IMR-90 (cell line): Measurements from ENCODE around the gene ALCAM. TPM values are rescaled to one million over a fixed set of nuclear protein-coding genes. Genes with fewer than 3 reads are reported as not detected.

Experiments used
- ATAC-seq: fragments of 200-7000 bp; cut with Tn5 transposase; 2 replicates; pipeline ENCODE4 v1.9.1; 2020; ENCODE audit warnings: low read depth, mild to moderate bottlenecking, moderate library complexity
- BruUV-seq: library from RNA; stranded (reverse); fragments of 400-500 nt; replicated peaks from 2 replicates; lab custom pipeline; 2021; lab: Mats Ljungman, UMichigan
- CTCF ChIA-PET: fragments of 300-600 bp; formaldehyde crosslinking; extraction: SDS; loops from one replicate; lab custom pipeline; 2021; ENCODE audit warnings: antibody characterized with exemption; lab: Yijun Ruan, JAX
- POLR2A ChIA-PET: fragments of 300-600 bp; sonication (Branson Sonifier 250); formaldehyde crosslinking; loops from one replicate; lab custom pipeline; 2022; ENCODE audit warnings: antibody characterized with exemption; ENCODE audit not compliant: unreplicated experiment; lab: Charles Lee
- DNase-seq: peaks from one replicate; pipeline ENCODE4 v3.0.0; 2013
- H2AFZ ChIP-seq: replicated peaks from 2 replicates; pipeline ENCODE3; 2013; ENCODE audit warnings: low read length, mild to moderate bottlenecking; ENCODE audit not compliant: poor library complexity
- H2AK5ac ChIP-seq: 2 replicates; pipeline ENCODE4 v1.6.1; 2013; ENCODE audit warnings: low read depth, low read length, inconsistent platforms
- H2AK9ac ChIP-seq: replicated peaks from 2 replicates; pipeline ENCODE3; 2013; ENCODE audit warnings: mild to moderate bottlenecking, low read depth, low read length, moderate library complexity; ENCODE audit not compliant: poor library complexity
- H2BK120ac ChIP-seq: 2 replicates; pipeline ENCODE4 v1.6.1; 2013; ENCODE audit warnings: low read depth, low read length, inconsistent platforms
- H2BK15ac ChIP-seq: 3 replicates; pipeline ENCODE4 v1.6.1; 2013; ENCODE audit warnings: low read depth, low read length, inconsistent platforms
- H2BK20ac ChIP-seq: 2 replicates; pipeline ENCODE4 v1.6.1; 2013; ENCODE audit warnings: low read depth, mild to moderate bottlenecking, inconsistent platforms, low read length, moderate library complexity
- H2BK5ac ChIP-seq: 2 replicates; pipeline ENCODE4 v1.6.1; 2013; ENCODE audit warnings: mild to moderate bottlenecking, low read depth, low read length, inconsistent platforms; ENCODE audit not compliant: poor library complexity, severe bottlenecking
- H3K14ac ChIP-seq: replicated peaks from 2 replicates; pipeline ENCODE4 v1.6.1; 2013; ENCODE audit warnings: low read depth, low read length, inconsistent platforms
- H3K18ac ChIP-seq: 2 replicates; pipeline ENCODE4 v1.6.1; 2013; ENCODE audit warnings: low read depth, low read length, control low read depth
- H3K23ac ChIP-seq: 2 replicates; pipeline ENCODE4 v1.6.1; 2013; ENCODE audit warnings: low read depth, low read length, inconsistent platforms
- H3K27ac ChIP-seq: 2 replicates; pipeline ENCODE4 v1.5.1; 2013; ENCODE audit warnings: mild to moderate bottlenecking, control low read depth, low read length; ENCODE audit not compliant: insufficient read depth
- H3K27me3 ChIP-seq: 2 replicates; pipeline ENCODE4 v1.6.1; 2013; ENCODE audit warnings: low read length; ENCODE audit not compliant: control insufficient read depth, insufficient read depth
- H3K36me3 ChIP-seq: 2 replicates; pipeline ENCODE4 v1.6.1; 2013; ENCODE audit warnings: low read length, mixed read lengths; ENCODE audit not compliant: control insufficient read depth, insufficient read depth
- H3K4ac ChIP-seq: 2 replicates; pipeline ENCODE4 v1.6.1; 2013; ENCODE audit warnings: low read depth, low read length, inconsistent platforms
- H3K4me1 ChIP-seq: 2 replicates; pipeline ENCODE4 v1.6.1; 2013; ENCODE audit warnings: low read length, mixed read lengths; ENCODE audit not compliant: control insufficient read depth, insufficient read depth
- H3K4me2 ChIP-seq: 2 replicates; pipeline ENCODE4 v1.6.1; 2013; ENCODE audit warnings: low read depth, mild to moderate bottlenecking, control low read depth, low read length, moderate library complexity
- H3K4me3 ChIP-seq: 2 replicates; pipeline ENCODE4 v1.5.1; 2013; ENCODE audit warnings: low read depth, mild to moderate bottlenecking, control low read depth, low read length, moderate library complexity; ENCODE audit not compliant: insufficient read depth
- H3K56ac ChIP-seq: 2 replicates; pipeline ENCODE4 v1.6.1; 2013; ENCODE audit warnings: low read length, inconsistent platforms; ENCODE audit not compliant: insufficient read depth; ENCODE audit errors: extremely low read depth
- H3K79me1 ChIP-seq, 2 experiments: 2 replicates each; pipeline ENCODE4 v1.6.1; 2013; ENCODE audit warnings: low read length in 2 of 2, inconsistent platforms in 1 of 2, low read depth in 1 of 2
- H3K9ac ChIP-seq: 2 replicates; pipeline ENCODE4 v1.6.1; 2013; ENCODE audit warnings: low read depth, low read length, control low read depth
- H3K9me1 ChIP-seq: 2 replicates; pipeline ENCODE4 v1.6.1; 2013; ENCODE audit warnings: low read length, inconsistent platforms; ENCODE audit not compliant: insufficient read depth
- H3K9me3 ChIP-seq: 2 replicates; pipeline ENCODE4 v1.6.1; 2013; ENCODE audit warnings: low read length; ENCODE audit not compliant: control insufficient read depth, insufficient read depth
- H4K20me1 ChIP-seq: 2 replicates; pipeline ENCODE4 v1.6.1; 2013; ENCODE audit warnings: low read length, inconsistent platforms; ENCODE audit not compliant: insufficient read depth
- H4K5ac ChIP-seq: 2 replicates; pipeline ENCODE4 v1.6.1; 2013; ENCODE audit warnings: mild to moderate bottlenecking, low read depth, low read length, control low read depth
- H4K8ac ChIP-seq, 2 experiments: 2 replicates each; pipeline ENCODE4 v1.6.1; 2013; ENCODE audit warnings: low read depth in 2 of 2, low read length in 2 of 2, control low read depth in 1 of 2, inconsistent platforms in 1 of 2
- H4K91ac ChIP-seq: 2 replicates; pipeline ENCODE4 v1.6.1; 2013; ENCODE audit warnings: low read depth, low read length, inconsistent platforms; ENCODE audit not compliant: insufficient read depth
- CEBPB ChIP-seq: IDR thresholded peaks from 2 replicates; pipeline ENCODE4 v1.6.1; 2012; ENCODE audit warnings: low read depth, low read length, improper control_type of control experiment
- CHD1 ChIP-seq: IDR thresholded peaks from 2 replicates; pipeline ENCODE4 v1.6.1; 2012; ENCODE audit warnings: low read depth, low read length, improper control_type of control experiment
- FOS ChIP-seq: fragments of 150-350 bp; IDR thresholded peaks from 2 replicates; pipeline ENCODE4 v1.6.1; 2016; ENCODE audit warnings: low read depth, low read length
- MAFK ChIP-seq: IDR thresholded peaks from 2 replicates; pipeline ENCODE4 v1.6.1; 2012; ENCODE audit warnings: low read depth, low read length, improper control_type of control experiment
- MAZ ChIP-seq: IDR thresholded peaks from 2 replicates; pipeline ENCODE4 v1.6.1; 2012; ENCODE audit warnings: low read depth, mild to moderate bottlenecking, low read length, improper control_type of control experiment, moderate library complexity, borderline replicate concordance
- MXI1 ChIP-seq: IDR thresholded peaks from 2 replicates; pipeline ENCODE4 v1.6.1; 2012; ENCODE audit warnings: low read depth, mild to moderate bottlenecking, low read length, moderate library complexity, borderline replicate concordance
- NFE2L2 ChIP-seq: fragments of 150-350 bp; IDR thresholded peaks from 2 replicates; pipeline ENCODE4 v1.6.1; 2016; ENCODE audit warnings: low read depth, mild to moderate bottlenecking, low read length
- RAD21 ChIP-seq: IDR thresholded peaks from 2 replicates; pipeline ENCODE4 v1.6.1; 2012; ENCODE audit warnings: low read length, improper control_type of control experiment
- RCOR1 ChIP-seq: IDR thresholded peaks from 2 replicates; pipeline ENCODE4 v1.6.1; 2012; ENCODE audit warnings: mild to moderate bottlenecking, low read length, improper control_type of control experiment; ENCODE audit not compliant: insufficient replicate concordance
- RFX5 ChIP-seq: IDR thresholded peaks from 2 replicates; pipeline ENCODE4 v1.8.0; 2012; ENCODE audit warnings: low read depth, mild to moderate bottlenecking, low read length, moderate library complexity
- SMC3 ChIP-seq: fragments of 150-350 bp; IDR thresholded peaks from 2 replicates; pipeline ENCODE4 v1.6.1; 2016; ENCODE audit warnings: low read depth, mild to moderate bottlenecking, antibody characterized with exemption, low read length, moderate library complexity
- WGBS, 2 experiments: methylation state at CpG; one replicate each; pipeline versions ENCODE4 v1.1.5 to v1.1.7; 2013; ENCODE audit warnings: missing lambda C conversion rate in 2 of 2; ENCODE audit not compliant: insufficient read length in 1 of 2; ENCODE audit errors: extremely low coverage in 2 of 2; 5-methylcytosine and 5-hydroxymethylcytosine counted together
- dilution Hi-C: fragments of 300-500 bp; cut with HindIII; formaldehyde crosslinking; loops from one replicate; pipeline ENCODE4 v1.14.3; 2018; ENCODE audit warnings: low sequenced_read_pairs; ENCODE audit not compliant: unreplicated experiment
- in situ Hi-C: fragments of 300-500 bp; cut with MboI; formaldehyde crosslinking; loops from 3 replicates; pipeline ENCODE4 v1.14.3; 2019; ENCODE audit warnings: low sequenced_read_pairs, inconsistent platforms, mixed read lengths
- intact Hi-C: fragments of 100-400 bp; cut with micrococcal nuclease; formaldehyde crosslinking; loops from 2 replicates; pipeline ENCODE4 v1.10.0; 2022
- polyA plus RNA-seq, 3 experiments: library from polyadenylated mRNA; depleted of rRNA; stranded (reverse); fragments of >200 nt; gene quantifications; 2 replicates each; pipeline ENCODE4 v1.2.3, GENCODE V29; 2012; ENCODE audit warnings: low replicate concordance in 1 of 3
- total RNA-seq: library from RNA; depleted of rRNA; stranded (reverse); fragments of >200 nt; gene quantifications from 2 replicates; pipeline ENCODE4 v1.2.3, GENCODE V29; 2012
- TF ChIP-seq, protein P1 (sequence below): conservative IDR thresholded peaks from 2 replicates; pipeline ENCODE4 v1.5.1; 2012; ENCODE audit warnings: mild to moderate bottlenecking, low read depth, low read length, improper control_type of control experiment
- TF ChIP-seq, protein P2 (sequence below): fragments of 150-350 bp; IDR thresholded peaks from 2 replicates; pipeline ENCODE4 v1.6.1; 2017; ENCODE audit warnings: mild to moderate bottlenecking, antibody characterized with exemption, low read length, low read depth
- TF ChIP-seq, protein P3 (sequence below): fragments of 150-350 bp; IDR thresholded peaks from 2 replicates; pipeline ENCODE4 v1.6.1; 2016; ENCODE audit warnings: low read depth, mild to moderate bottlenecking, low read length, moderate library complexity, borderline replicate concordance

The ALCAM gene
- total and polyA plus RNA-seq, 2 of the 4 experiments (the other 2 are of a cell fraction): 117 to 423 TPM

DNA sequence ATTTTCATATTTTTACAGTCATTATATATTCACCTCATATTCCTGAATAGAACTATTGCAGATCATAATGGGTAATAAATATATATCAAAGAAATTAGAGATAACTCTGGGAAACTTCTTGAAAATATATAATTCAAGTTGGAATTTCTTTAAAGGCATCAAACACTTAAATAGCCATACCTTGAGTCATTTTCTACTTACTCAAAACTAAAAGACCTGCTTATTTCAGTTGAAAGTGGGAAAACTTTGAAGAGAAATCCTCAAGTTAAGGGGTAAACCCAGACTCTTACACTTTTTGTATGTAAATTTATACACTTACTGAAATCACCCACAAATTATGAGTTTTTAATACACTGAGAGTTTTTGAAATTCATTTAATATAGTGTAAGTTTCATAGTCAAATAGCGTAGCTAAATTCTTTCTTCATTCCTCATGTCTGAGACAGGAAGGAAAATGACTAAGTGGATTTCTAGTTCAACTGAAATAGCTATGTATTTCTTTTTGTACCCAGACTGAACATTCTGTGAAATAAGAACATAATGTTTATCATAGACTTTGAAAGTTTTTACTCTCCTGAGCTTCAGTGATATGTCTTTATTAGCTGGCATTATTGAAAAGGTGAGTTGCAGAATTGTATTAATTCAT, 4.6 kb upstream of the ALCAM start:
- peaks cover 0 to 20% of the 10 kb centered on the region in 2 experiments; a peak in 2 of 4 replicates for H3K79me1 ChIP-seq
- H3K27ac ChIP-seq: peak overlapping the region; percentile 31; the same call in 1 of the 2 replicates
- no peak overlapping the region for H2AK9ac ChIP-seq
- H3K4ac ChIP-seq: no peak overlapping the region
- no peak overlapping the region for H3K14ac ChIP-seq
- peak overlapping the region; percentile 24 to 70; a peak in 2 of 4 replicates for H4K8ac ChIP-seq
- intact Hi-C loops: loop anchor here (10.0 kb wide), 4 partner anchors 197 to 597 kb away; no protein-coding TSS in a partner anchor
- ChIA-PET POLR2A (no interaction called here), CTCF (interaction anchor here (0.9 kb wide), 1 partner anchor 165 kb away, joined by 3 read pairs; no protein-coding TSS in a partner anchor)
- H2BK20ac ChIP-seq: no peak overlapping the region; the same call in 1 of the 2 replicates
- peaks cover 10% of the 10 kb centered on the region for H3K4me1 ChIP-seq
- H2BK15ac ChIP-seq: no peak overlapping the region; the same call in 2 of the 3 replicates
- H3K23ac ChIP-seq: no peak overlapping the region
- H3K9ac ChIP-seq: no peak overlapping the region
- no peak overlapping the region for H2AFZ ChIP-seq
- H3K9me1 ChIP-seq: peaks cover 8% of the 10 kb centered on the region; the same call in 1 of the 2 replicates
- WGBS, 2 experiments: no CpG with 5 or more reads among the region's 1 CpG
- H2BK5ac ChIP-seq: peak overlapping the region; percentile 93
- dilution Hi-C loops: no loop called here
- peak overlapping the region; percentile 53; the same call in 1 of the 2 replicates for H3K4me2 ChIP-seq
- H4K5ac ChIP-seq: no peak overlapping the region
- no peak overlapping the region for H2AK5ac ChIP-seq
- no peak for ATAC-seq
- H3K36me3 ChIP-seq: no peaks in the 10 kb centered on the region
- no peak overlapping the region for H3K18ac ChIP-seq
- H3K56ac ChIP-seq: no peak overlapping the region
- peak overlapping the region; percentile 78; the same call in 1 of the 2 replicates for H2BK120ac ChIP-seq
- no peak overlapping the region for H4K91ac ChIP-seq
- in situ Hi-C loops: loop anchor here (10.0 to 25.0 kb wide), 3 partner anchors 450 to 1087 kb away; no protein-coding TSS in a partner anchor
- DNase-seq: peak; percentile 68
- H3K9me3 ChIP-seq: no peaks in the 10 kb centered on the region
- H4K20me1 ChIP-seq: no peaks in the 10 kb centered on the region
- no TSS peak for BruUV-seq
- no peaks in the 10 kb centered on the region for H3K27me3 ChIP-seq
- H3K4me3 ChIP-seq: no peak overlapping the region
- TF ChIP-seq MXI1 (no peak), RCOR1 (no peak), NFE2L2 (no peak), RAD21 (no peak), CEBPB (no peak), MAZ (no peak), RFX5 (no peak), FOS (no peak), CHD1 (no peak), SMC3 (no peak), MAFK (no peak)
- TF ChIP-seq, protein P1, sequence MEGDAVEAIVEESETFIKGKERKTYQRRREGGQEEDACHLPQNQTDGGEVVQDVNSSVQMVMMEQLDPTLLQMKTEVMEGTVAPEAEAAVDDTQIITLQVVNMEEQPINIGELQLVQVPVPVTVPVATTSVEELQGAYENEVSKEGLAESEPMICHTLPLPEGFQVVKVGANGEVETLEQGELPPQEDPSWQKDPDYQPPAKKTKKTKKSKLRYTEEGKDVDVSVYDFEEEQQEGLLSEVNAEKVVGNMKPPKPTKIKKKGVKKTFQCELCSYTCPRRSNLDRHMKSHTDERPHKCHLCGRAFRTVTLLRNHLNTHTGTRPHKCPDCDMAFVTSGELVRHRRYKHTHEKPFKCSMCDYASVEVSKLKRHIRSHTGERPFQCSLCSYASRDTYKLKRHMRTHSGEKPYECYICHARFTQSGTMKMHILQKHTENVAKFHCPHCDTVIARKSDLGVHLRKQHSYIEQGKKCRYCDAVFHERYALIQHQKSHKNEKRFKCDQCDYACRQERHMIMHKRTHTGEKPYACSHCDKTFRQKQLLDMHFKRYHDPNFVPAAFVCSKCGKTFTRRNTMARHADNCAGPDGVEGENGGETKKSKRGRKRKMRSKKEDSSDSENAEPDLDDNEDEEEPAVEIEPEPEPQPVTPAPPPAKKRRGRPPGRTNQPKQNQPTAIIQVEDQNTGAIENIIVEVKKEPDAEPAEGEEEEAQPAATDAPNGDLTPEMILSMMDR: no peak
- TF ChIP-seq, protein P2, sequence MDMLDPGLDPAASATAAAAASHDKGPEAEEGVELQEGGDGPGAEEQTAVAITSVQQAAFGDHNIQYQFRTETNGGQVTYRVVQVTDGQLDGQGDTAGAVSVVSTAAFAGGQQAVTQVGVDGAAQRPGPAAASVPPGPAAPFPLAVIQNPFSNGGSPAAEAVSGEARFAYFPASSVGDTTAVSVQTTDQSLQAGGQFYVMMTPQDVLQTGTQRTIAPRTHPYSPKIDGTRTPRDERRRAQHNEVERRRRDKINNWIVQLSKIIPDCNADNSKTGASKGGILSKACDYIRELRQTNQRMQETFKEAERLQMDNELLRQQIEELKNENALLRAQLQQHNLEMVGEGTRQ: no peak
- TF ChIP-seq, protein P3, sequence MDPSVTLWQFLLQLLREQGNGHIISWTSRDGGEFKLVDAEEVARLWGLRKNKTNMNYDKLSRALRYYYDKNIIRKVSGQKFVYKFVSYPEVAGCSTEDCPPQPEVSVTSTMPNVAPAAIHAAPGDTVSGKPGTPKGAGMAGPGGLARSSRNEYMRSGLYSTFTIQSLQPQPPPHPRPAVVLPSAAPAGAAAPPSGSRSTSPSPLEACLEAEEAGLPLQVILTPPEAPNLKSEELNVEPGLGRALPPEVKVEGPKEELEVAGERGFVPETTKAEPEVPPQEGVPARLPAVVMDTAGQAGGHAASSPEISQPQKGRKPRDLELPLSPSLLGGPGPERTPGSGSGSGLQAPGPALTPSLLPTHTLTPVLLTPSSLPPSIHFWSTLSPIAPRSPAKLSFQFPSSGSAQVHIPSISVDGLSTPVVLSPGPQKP: no peak
